HG03575 (cell line): Measurements from ENCODE around the gene EWSR1.

Experiments used
- ATAC-seq: cut with Tn5 transposase; IDR thresholded peaks from one replicate; pipeline ENCODE4 v1.9.1; 2021; ENCODE audit not compliant: unreplicated experiment, insufficient number of reproducible peaks, low FRiP score; ENCODE audit errors: extremely low read depth

The EWSR1 gene

DNA sequence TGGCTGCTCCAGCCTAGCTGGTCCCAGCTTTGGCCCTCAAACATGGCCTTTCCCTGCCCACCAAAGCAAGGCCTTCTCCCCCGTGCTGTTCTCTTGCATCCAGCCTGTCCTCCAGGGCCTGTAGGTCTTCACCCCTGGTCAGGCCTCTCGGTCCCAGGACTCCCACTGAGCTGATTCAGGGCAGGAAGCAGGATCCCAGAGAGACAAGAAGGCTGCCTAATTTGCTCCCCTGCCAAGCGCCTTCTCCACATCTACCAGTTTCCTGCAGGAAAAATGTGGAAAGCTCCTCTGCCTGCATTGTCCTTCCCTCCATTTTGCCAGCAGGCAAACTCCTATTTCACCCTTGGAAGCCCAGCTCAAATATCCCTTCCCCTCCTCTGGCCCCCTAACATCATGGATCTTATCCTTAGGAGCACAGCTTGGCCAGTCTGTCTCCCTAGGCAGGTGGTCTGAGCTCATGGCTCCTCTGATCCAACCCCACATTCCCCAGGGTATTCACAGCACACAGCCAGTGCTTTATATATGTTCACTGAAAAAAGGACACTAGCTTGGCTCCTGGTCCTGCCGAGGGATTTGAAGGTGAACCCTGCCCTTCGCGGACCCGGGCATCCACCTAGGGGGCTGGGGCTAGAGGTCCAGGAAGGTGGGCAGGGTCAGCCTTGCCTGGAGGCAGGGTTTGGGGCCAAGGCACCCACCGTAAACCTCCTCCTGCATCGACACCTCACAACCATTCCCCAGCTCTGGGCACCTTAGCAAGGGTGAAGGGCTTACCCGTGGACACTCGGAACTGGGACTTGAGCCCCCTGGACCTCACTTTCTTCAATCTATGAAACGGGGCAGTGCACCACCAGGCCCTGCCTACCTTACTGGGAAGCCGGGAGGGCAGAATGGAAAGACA, 1.3 kb upstream of the EWSR1 start:
- ATAC-seq = no peak

DNA sequence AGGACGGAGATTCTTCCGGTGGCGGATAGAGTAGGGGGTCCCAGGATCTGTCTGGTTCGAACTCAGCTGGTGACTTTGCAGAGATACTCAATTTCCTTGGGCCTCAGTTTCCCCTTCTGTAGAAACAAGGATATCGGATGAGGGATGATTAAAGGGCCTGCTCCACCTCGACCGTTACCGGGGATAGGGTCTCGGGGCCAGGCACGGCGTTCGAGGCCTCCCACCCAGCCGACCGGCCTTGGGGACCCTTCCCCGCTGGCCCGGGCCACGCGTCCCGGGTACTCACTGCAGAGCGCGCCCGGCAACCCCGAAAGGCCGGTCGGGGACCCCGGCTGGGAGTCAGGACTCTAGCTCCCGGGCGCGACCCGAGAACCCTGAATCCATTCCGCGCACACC, 608 bp upstream of the EWSR1 start:
- no peak for ATAC-seq

DNA sequence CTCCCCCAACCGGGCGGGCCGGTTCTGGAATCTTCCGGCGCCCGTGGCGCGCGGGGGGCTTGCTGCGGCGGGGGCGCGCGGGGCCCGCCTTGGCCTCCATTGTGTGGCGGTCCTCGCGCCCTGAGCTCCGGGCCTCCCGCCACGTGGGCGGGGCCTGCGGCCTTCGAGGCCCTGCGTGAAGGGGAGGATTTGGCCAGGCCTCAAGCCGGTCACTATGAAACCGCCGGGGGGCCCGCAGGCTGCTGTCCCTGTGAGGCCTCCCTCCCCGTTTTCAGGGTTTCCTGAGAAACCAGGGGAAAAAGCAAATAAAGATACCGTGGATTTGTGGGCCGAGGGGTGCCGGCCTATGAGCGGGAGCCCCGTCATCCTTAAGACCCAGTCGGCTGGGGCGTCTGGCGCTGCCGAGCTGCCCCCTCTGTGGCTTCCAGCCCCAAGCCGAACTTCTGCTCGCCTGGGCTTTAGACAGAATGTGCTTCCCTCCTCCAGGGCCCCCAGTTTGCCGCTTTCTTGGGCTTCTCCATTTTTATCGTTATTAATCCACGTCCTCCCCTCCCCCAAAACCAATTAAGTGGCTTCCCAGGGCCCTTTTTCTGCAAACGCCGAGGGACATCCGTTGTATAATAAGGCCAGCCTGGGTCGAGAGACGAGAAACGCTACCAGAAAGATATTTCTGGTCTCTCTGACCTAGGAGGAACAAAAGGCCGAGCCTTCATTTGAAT, 602 bp downstream of the EWSR1 start:
- no peak for ATAC-seq

DNA sequence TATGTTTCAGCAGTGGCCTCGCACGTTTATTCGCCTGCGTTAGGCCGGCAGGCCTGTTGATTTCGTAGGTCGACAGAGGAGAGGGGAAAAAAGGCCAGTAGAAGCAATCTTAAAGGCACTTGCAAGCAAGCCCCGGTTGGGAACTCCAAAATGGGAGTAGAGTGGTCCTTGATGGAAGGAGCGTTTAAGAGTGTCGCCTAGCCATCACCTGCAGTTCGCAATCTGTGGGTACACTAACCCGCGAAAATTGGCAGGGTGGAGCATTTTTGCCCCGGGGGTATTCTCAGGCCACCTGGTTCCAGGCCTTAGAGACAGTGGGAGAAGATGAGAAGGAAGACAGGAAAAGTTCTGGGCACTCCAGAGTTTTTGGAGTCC, 1.1 kb downstream of the EWSR1 start:
- ATAC-seq = no peak

DNA sequence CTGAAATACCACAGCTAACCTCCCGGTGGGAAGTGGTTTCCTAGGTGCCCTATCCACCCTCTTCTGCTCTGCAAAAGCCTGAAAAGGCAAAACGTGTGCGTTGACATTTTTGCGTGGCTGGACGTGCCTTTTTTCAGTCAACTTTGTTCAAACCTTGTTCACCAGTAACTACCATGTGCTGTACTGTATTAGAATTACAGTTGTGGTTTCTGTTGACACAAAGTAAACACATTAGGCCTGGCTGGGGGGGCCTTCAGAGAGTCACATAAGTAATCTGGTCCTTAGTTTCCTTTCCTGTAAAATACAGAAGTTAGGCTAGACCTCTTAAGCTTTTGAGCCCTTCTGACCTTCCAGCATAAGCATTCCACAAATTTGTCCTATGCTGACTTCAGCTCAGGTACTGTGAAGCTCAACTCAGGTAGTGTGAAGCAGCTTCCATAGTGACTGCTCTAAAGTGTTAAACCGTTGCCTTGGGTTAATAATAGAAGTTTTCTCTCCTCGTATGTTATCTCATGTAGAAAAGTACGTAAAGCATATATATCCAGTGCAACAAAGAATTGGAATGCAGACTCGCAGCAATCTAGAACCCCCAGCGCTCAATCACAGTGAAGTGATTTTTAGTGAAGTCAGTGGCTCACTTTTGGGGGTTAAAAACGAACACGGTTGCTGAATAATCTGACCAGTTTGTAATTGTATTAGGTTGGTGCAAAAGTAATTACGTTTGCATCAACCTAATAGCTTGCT, 1.8 kb downstream of the EWSR1 start:
- no peak for ATAC-seq

DNA sequence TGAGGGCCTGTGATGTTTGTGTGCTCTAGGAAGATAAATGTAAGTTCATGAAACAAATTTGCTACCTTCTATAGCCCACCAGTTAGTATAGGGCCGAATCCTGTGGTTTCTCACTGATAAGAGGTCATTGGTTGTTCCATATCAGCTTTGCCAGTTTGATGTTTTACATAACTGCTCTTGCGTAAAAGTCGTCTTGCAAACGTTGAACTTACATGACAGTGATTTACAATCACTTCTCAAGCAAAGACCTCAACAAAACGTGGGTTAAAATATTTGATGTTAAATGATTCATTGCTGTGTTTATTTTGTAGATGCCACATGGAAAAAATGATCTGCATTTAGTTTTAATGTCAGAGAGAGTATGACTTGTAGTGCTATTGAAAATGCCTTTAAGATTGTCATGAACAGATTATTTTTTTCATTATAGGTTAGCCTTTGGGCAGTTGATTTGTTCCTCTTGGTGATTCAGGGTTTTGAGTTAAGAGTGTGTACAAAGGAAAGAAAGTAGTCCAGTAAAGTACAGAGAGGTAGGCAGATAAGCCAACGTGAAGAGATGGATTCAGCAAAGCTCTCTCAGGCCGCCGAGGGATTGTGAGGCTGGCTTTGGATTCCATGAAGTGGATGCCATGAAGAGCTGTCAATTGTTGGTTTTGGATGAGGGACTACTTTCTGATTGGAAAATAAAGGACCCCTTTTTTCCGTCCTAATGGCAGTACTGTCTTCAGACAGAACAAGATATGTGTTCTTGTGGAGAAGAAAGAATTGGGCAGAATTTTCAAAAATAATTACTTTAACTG, 2.6 kb downstream of the EWSR1 start:
- ATAC-seq = no peak

DNA sequence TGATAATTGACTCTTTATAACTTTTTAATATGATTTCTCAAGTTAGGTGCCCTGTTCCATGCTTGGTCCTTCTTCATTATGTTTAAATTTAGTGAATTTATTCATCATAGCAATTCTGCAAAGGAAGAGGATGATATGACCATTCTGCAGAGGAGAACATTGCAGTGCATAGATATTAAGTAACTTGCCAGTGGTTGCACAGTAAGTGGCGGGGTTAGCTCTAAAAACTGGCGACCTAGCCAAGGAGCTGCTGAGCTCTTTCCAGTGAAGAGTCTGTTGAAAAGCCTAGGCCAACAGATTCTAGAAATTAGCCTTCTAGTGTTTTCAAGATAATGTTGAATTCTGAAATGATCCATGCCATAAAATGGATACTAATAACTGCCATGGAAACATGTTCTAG, 4.6 kb downstream of the EWSR1 start:
- ATAC-seq = no peak

DNA sequence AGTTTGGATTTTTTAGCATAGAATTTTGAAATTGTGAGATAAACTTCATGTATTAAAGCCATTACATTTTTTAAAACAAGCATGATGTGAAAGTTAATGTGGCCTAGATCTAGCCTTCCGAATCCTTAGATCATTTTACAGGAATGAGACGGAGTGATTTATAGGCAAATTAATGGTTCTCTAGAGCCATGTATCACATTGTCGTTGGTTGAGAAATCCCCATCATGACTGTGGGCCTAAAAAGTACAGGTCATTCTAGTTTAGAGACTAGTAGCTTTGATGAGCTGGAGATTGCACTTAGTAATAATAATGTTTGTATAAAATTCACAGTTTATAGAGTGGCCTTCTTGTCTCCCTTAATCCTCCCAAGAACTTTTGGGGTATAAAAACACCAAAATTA, 7.1 kb downstream of the EWSR1 start:
- ATAC-seq = no peak

DNA sequence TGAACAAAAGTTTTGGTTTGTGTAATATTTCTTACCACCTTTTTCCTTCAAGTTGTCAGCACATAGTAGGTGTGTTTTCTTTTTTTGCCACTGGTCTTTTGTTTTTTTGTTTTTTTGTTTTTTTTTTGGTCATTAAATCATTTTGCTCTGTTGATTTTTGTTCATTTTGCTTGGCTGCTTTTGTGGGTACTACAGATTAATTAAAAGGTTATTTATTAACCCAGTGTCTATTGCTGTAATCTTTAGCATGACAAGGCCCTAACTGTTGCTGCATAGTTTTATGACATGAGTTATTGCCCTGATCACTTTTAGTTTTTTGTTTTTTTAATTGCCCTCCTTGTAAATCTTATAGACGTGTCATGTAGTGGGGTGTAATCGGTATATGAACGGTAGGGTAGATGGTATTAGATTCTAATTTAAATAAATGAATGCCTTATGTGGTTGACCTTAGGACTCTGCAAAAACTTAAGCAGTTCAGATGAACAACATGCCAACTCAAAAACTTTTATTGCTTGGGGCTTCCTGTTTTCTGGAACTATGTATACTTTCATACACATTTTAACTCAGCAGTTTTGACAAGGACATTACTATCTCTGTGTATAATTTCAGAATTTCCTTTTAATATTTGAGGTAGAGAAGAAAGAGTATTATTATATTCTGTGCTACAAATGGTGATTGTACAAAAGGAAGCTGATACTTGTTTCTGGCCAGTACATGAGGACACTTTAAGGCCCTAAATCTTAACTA, 7.9 kb downstream of the EWSR1 start:
- no peak for ATAC-seq

DNA sequence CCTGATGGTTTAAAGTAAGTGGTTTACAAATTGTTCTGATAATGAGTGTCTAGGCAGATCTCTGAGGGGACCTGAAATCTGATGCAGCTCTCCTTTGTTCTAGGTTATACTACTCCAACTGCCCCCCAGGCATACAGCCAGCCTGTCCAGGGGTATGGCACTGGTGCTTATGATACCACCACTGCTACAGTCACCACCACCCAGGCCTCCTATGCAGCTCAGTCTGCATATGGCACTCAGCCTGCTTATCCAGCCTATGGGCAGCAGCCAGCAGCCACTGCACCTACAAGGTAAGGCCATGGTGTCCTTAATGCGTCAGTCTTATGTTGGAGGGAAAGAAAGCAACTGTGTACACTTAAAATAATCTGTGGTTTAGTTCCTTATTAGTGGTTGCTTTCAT, 9.9 kb downstream of the EWSR1 start:
- no peak for ATAC-seq

DNA sequence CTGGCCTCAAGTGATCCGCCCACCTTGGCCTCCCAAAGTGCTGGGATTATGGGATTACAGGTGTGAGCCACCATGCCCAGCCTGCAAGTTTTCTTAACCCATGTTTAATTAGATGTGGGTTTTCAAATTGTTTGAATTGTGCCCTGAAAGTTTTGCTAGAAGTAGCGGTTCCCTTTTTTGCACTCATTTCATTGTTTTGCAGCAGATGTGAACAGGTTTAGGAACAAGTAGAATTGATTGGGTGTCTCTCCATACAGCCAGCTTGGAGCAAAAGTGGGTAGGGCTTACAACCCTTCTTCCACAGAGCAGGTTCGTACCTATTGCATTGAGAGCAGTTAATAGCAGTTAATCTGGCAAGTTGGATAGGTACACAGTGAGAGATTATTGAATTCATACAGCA, 16.1 kb downstream of the EWSR1 start:
- ATAC-seq = no peak

DNA sequence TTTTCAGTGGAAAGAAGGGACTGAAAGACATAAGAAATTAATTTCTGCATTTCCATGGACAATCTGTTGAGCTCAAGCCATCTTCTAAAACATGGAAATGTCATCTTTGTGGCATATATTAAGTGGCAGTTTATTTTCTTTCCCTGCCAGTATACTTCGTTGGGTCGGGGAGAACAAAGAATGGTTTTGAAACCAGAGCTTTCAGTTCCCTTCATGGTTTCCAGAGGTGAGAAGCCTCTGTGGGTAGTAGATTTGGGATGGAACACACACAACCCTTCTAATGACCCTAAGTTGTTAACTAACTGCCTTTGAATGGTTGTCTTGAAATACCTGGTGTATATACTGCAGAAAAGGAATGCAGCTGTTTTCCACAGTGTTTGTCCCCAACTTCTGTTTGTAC, 20.8 kb downstream of the EWSR1 start:
- no peak for ATAC-seq

DNA sequence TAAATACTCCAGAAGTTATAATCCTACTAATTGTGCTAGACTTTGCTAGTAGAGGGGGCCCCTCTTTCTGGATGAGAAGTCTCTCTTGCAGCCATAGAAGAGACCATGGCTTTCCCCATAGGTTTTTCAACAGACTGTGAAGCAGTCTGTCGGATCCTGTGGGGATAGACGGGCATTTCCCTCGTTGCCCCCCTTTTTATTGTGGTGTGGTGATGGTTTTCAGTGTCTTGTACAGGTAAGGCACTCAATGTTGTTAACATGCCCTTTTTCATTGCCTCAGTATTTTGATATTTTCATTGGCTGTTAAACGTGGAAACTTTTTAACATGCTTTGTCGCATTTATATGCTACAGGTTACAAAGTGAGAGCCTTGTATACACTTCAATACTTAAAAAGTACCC, 22.0 kb downstream of the EWSR1 start:
- no peak for ATAC-seq

DNA sequence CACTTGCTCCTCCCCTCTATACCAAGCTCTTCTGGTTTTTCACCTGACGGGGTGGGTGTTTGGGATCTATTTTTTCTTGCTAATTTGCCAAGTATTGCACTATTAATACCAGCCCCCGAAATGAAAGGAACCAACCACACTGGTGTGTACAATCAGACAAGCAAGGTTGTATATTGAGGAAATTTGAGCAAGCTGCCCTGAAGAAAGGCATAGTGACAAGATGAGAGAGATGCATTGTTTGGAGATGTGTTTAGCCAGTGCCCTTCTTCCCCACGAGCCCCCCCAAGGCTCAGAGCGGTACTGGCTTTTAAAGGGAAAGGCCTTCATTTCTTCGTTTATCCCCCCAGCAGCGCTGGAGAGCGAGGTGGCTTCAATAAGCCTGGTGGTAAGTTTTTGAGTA, 23.1 kb downstream of the EWSR1 start:
- ATAC-seq = no peak

DNA sequence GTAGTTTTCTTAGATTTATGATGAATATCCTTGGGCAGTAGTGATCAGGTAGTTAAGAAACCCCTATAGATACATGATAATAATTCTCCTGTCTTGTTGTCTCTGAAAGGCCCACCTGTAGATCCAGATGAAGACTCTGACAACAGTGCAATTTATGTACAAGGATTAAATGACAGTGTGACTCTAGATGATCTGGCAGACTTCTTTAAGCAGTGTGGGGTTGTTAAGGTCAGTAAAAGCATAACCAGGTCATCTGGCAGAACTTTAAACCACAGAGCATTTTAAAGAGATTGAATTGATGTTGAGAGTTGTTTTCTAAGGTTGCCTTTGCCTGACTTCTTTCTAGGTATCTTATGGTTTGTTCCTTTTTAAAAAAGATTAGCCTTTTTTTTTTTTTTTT, 24.3 kb downstream of the EWSR1 start:
- no peak for ATAC-seq

DNA sequence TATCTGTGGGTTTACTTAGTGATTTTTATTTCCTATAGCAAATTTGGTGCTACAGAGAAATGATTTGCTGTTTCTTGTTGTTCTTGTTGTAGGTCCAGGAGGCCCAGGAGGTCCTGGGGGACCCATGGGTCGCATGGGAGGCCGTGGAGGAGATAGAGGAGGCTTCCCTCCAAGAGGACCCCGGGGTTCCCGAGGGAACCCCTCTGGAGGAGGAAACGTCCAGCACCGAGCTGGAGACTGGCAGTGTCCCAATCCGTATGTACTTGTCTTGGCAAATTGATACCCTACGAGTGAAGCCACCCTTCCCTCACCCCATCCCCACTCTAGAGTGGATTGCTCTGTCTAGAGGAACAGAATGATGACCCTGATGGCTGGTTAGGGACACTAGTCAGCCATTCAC, 30.6 kb downstream of the EWSR1 start:
- no peak for ATAC-seq

DNA sequence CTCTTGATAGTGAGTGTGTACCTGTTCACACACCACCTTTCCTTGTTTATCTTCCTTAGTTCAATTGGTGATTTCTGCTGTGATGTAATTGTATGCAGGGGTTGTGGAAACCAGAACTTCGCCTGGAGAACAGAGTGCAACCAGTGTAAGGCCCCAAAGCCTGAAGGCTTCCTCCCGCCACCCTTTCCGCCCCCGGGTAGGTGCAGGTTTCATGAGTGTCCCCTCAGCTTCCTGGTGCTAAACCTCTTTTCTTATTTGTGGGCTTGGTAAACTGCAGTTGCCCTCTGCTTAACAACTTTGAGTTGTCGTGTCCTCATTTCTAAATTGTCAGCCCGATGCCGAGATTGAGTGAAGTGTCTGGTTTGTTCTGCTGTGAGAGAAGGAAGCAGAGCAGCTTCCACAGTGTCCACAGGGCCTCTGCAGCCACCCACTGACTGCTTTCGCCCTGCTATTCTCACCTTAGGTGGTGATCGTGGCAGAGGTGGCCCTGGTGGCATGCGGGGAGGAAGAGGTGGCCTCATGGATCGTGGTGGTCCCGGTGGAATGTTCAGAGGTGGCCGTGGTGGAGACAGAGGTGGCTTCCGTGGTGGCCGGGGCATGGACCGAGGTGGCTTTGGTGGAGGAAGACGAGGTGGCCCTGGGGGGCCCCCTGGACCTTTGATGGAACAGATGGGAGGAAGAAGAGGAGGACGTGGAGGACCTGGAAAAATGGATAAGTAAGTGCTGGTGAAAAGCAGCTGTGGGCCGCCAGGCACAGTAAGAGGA, 31.2 kb downstream of the EWSR1 start:
- no peak for ATAC-seq

DNA sequence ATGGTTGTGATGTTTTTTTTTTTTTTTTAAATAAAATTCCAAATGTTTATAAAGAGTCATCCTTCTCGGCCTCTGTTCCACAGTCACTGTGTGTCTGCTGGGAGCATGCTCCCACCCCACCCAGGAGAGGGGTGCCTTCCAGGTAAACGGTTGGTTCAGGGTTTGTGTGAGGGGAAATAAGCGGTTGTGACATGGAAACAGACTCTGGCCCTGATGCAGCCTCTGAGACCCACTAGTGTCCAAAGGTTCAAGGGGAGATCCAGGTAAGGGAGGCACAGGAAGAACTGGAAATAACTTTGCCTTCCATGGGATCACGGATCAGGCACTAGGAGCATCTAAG, 32.4 kb downstream of the EWSR1 start:
- ATAC-seq = no peak
